ENCODE data around the gene SUGP2.

DNA sequence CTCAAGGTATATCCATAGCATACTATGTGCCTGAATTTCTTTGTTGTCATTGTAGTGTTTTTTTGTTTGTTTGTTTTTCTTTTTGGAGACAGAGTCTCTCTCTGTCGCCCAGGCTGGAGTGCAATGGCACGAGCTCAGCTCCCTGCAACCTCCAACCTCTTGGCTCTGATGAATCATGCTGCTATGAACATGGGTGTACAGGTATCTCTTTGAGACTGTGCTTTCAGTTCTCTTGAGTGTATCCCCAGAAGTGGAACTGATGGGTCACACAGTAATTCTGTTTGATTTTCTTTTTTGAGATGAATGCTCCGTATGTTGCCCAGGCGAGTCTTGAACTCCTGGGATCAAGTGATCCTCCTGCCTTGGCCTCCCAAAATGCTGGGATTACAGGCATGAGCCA lies 16.8 kb upstream of the SUGP2 start:
- no peak for TF ChIP-seq BHLHE40 (IDR thresholded peaks at IDR 0.05; ENCODE audit: borderline replicate concordance)
- no peak for TF ChIP-seq SP1 (IDR thresholded peaks at IDR 0.05)
- TF ChIP-seq SUZ12 (IDR thresholded peaks at IDR 0.05) = no peak
- no peak for TF ChIP-seq ARNT (IDR thresholded peaks at IDR 0.05)
- no peak for TF ChIP-seq TARDBP (IDR thresholded peaks at IDR 0.05)
- no peak for TF ChIP-seq FOXK2 (IDR thresholded peaks at IDR 0.05)
- TF ChIP-seq, protein P1, sequence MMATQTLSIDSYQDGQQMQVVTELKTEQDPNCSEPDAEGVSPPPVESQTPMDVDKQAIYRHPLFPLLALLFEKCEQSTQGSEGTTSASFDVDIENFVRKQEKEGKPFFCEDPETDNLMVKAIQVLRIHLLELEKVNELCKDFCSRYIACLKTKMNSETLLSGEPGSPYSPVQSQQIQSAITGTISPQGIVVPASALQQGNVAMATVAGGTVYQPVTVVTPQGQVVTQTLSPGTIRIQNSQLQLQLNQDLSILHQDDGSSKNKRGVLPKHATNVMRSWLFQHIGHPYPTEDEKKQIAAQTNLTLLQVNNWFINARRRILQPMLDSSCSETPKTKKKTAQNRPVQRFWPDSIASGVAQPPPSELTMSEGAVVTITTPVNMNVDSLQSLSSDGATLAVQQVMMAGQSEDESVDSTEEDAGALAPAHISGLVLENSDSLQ (IDR thresholded peaks at IDR 0.05) = no peak
- no peak for TF ChIP-seq ZNF384 (IDR thresholded peaks at IDR 0.05)
- no peak for TF ChIP-seq HDGF (IDR thresholded peaks at IDR 0.05; ENCODE audit: borderline replicate concordance)
- no peak for TF ChIP-seq FOXA1 (IDR thresholded peaks at IDR 0.05)
- TF ChIP-seq ELF4 (IDR thresholded peaks at IDR 0.05) = no peak
- TF ChIP-seq NFRKB (IDR thresholded peaks at IDR 0.05) = no peak
- no peak for TF ChIP-seq CTBP1 (IDR thresholded peaks at IDR 0.05; ENCODE audit: borderline replicate concordance)
